ENCODE results near the gene DTD1.

GRCh38 chr20:18624948-18625347 is 37.1 kb downstream of the DTD1 start:
- TF ChIP-seq, protein P1, sequence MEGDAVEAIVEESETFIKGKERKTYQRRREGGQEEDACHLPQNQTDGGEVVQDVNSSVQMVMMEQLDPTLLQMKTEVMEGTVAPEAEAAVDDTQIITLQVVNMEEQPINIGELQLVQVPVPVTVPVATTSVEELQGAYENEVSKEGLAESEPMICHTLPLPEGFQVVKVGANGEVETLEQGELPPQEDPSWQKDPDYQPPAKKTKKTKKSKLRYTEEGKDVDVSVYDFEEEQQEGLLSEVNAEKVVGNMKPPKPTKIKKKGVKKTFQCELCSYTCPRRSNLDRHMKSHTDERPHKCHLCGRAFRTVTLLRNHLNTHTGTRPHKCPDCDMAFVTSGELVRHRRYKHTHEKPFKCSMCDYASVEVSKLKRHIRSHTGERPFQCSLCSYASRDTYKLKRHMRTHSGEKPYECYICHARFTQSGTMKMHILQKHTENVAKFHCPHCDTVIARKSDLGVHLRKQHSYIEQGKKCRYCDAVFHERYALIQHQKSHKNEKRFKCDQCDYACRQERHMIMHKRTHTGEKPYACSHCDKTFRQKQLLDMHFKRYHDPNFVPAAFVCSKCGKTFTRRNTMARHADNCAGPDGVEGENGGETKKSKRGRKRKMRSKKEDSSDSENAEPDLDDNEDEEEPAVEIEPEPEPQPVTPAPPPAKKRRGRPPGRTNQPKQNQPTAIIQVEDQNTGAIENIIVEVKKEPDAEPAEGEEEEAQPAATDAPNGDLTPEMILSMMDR (IDR thresholded peaks at IDR 0.05; ENCODE audit: insufficient read depth, low read length, poor library complexity, severe bottlenecking): no peak
- TF ChIP-seq EZH2phosphoT487 (conservative IDR thresholded peaks at IDR 0.05; ENCODE audit: low read length): no peak

All from SU-DHL-6 (cell line).